ENCODE measurements around the gene SMG6. TPM values are rescaled to one million over a fixed set of nuclear protein-coding genes. Genes with fewer than 3 reads are reported as not detected.

Gene SMG6
- total and polyA plus RNA-seq, 8 donors = 27.7 to 42.2 (median 38.5) TPM

- DNase-seq (peak in 2 of 4 donors; percentile 88 to 95), ATAC-seq (peak; percentile 83)
- Histone ChIP-seq H3K4me3 (no peak overlapping the region), H3K4me1 (peaks cover 18 to 42% of the 10 kb centered on the region in 2 donors), H3K36me3 (peaks cover 0 to 16% of the 10 kb centered on the region in 2 donors), H3K27me3 (no peaks in the 10 kb centered on the region), H3K27ac (peak overlapping the region; percentile 55 to 77), H3K9me3 (no peaks in the 10 kb centered on the region)
- intact Hi-C loops (cut with DNase I) = no loop called here
- no peak for TF ChIP-seq CTCF (IDR thresholded peaks at IDR 0.05)
Measured at GRCh38 chr17:2157675-2158395, 145.8 kb downstream of the SMG6 start.

GRCh38 chr17:2157081-2157480 lies 146.5 kb downstream of the SMG6 start:
- no peak overlapping the region for H3K4me3 ChIP-seq
- peak overlapping the region; percentile 55 to 77 for H3K27ac ChIP-seq
- H3K9me3 ChIP-seq = no peaks in the 10 kb centered on the region
- intact Hi-C loops (cut with DNase I) = no loop called here
- TF ChIP-seq CTCF (IDR thresholded peaks at IDR 0.05) = no peak
- peaks cover 0 to 8% of the 10 kb centered on the region in 2 donors for H3K36me3 ChIP-seq
- DNase-seq (no peak), ATAC-seq (peak; percentile 68)
- peaks cover 18 to 42% of the 10 kb centered on the region in 2 donors for H3K4me1 ChIP-seq
- H3K27me3 ChIP-seq = no peaks in the 10 kb centered on the region

DNA sequence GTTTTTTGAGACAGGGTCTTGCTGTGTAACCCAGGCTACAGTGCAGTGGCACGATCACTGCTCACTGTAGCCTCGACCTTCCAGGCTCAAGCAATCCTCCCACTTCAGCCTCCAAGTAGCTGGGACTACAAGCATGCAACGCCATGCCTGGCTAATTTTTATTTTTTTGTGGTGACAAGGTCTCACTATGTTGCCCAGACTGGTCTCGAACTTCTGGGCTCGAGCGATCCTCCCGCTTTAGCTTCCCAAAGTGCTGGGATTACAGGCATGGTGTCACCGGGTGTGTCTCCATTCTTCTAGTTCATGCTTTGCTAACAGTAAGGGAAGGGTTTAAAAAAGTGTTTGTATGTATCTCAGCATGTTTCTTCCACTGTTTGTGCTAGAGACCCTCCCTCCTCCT lies 146.9 kb downstream of the SMG6 start:
- Histone ChIP-seq H3K27ac (peak overlapping the region; percentile 55 to 77), H3K36me3 (peaks cover 0 to 8% of the 10 kb centered on the region in 2 donors), H3K4me1 (peaks cover 18 to 42% of the 10 kb centered on the region in 2 donors), H3K4me3 (no peak overlapping the region), H3K27me3 (no peaks in the 10 kb centered on the region), H3K9me3 (no peaks in the 10 kb centered on the region)
- intact Hi-C loops (cut with DNase I) = no loop called here
- DNase-seq (no peak), ATAC-seq (no peak)
- no peak for TF ChIP-seq CTCF (IDR thresholded peaks at IDR 0.05)

GRCh38 chr17:2155573-2155972 lies 148.0 kb downstream of the SMG6 start:
- Histone ChIP-seq H3K4me3 (no peak overlapping the region), H3K4me1 (peaks cover 18 to 42% of the 10 kb centered on the region in 2 donors), H3K27me3 (no peaks in the 10 kb centered on the region), H3K9me3 (no peaks in the 10 kb centered on the region), H3K36me3 (peaks cover 0 to 8% of the 10 kb centered on the region in 2 donors), H3K27ac (no peak overlapping the region)
- intact Hi-C loops (cut with DNase I) = no loop called here
- ATAC-seq (no peak), DNase-seq (no peak)
- no peak for TF ChIP-seq CTCF (IDR thresholded peaks at IDR 0.05)

- TF ChIP-seq CTCF (IDR thresholded peaks at IDR 0.05) = no peak
- Histone ChIP-seq H3K4me1 (peaks cover 0 to 14% of the 10 kb centered on the region in 2 donors), H3K27me3 (no peaks in the 10 kb centered on the region), H3K4me3 (no peak overlapping the region), H3K9me3 (no peaks in the 10 kb centered on the region), H3K27ac (no peak overlapping the region), H3K36me3 (peaks cover 0 to 16% of the 10 kb centered on the region in 2 donors)
- ATAC-seq (no peak), DNase-seq (no peak)
- intact Hi-C loops (cut with DNase I) = no loop called here
Measured at GRCh38 chr17:2151358-2152033, 152.1 kb downstream of the SMG6 start.

Data from left lung (tissue), 10 donors.